IMR-90 (cell line): ENCODE results near the gene ADRA2B. TPM values are rescaled to one million over a fixed set of nuclear protein-coding genes. Genes with fewer than 3 reads are reported as not detected.

ENCODE experiments used
- ATAC-seq: fragments of 200-7000 bp; cut with Tn5 transposase; 2 replicates; pipeline ENCODE4 v1.9.1; 2020; ENCODE audit warnings: low read depth, mild to moderate bottlenecking, moderate library complexity
- BruUV-seq: library from RNA; stranded (reverse); fragments of 400-500 nt; replicated peaks from 2 replicates; lab custom pipeline; 2021; lab: Mats Ljungman, UMichigan
- CTCF ChIA-PET: fragments of 300-600 bp; formaldehyde crosslinking; extraction: SDS; loops from one replicate; lab custom pipeline; 2021; ENCODE audit warnings: antibody characterized with exemption; lab: Yijun Ruan, JAX
- POLR2A ChIA-PET: fragments of 300-600 bp; sonication (Branson Sonifier 250); formaldehyde crosslinking; loops from one replicate; lab custom pipeline; 2022; ENCODE audit warnings: antibody characterized with exemption; ENCODE audit not compliant: unreplicated experiment; lab: Charles Lee
- DNase-seq: peaks from one replicate; pipeline ENCODE4 v3.0.0; 2013
- H2AFZ ChIP-seq: replicated peaks from 2 replicates; pipeline ENCODE3; 2013; ENCODE audit warnings: low read length, mild to moderate bottlenecking; ENCODE audit not compliant: poor library complexity
- H2AK5ac ChIP-seq: 2 replicates; pipeline ENCODE4 v1.6.1; 2013; ENCODE audit warnings: low read depth, low read length, inconsistent platforms
- H2AK9ac ChIP-seq: replicated peaks from 2 replicates; pipeline ENCODE3; 2013; ENCODE audit warnings: mild to moderate bottlenecking, low read depth, low read length, moderate library complexity; ENCODE audit not compliant: poor library complexity
- H2BK120ac ChIP-seq: 2 replicates; pipeline ENCODE4 v1.6.1; 2013; ENCODE audit warnings: low read depth, low read length, inconsistent platforms
- H2BK15ac ChIP-seq: 3 replicates; pipeline ENCODE4 v1.6.1; 2013; ENCODE audit warnings: low read depth, low read length, inconsistent platforms
- H2BK20ac ChIP-seq: 2 replicates; pipeline ENCODE4 v1.6.1; 2013; ENCODE audit warnings: low read depth, mild to moderate bottlenecking, inconsistent platforms, low read length, moderate library complexity
- H2BK5ac ChIP-seq: 2 replicates; pipeline ENCODE4 v1.6.1; 2013; ENCODE audit warnings: mild to moderate bottlenecking, low read depth, low read length, inconsistent platforms; ENCODE audit not compliant: poor library complexity, severe bottlenecking
- H3K14ac ChIP-seq: replicated peaks from 2 replicates; pipeline ENCODE4 v1.6.1; 2013; ENCODE audit warnings: low read depth, low read length, inconsistent platforms
- H3K18ac ChIP-seq: 2 replicates; pipeline ENCODE4 v1.6.1; 2013; ENCODE audit warnings: low read depth, low read length, control low read depth
- H3K23ac ChIP-seq: 2 replicates; pipeline ENCODE4 v1.6.1; 2013; ENCODE audit warnings: low read depth, low read length, inconsistent platforms
- H3K27ac ChIP-seq: 2 replicates; pipeline ENCODE4 v1.5.1; 2013; ENCODE audit warnings: mild to moderate bottlenecking, control low read depth, low read length; ENCODE audit not compliant: insufficient read depth
- H3K27me3 ChIP-seq: 2 replicates; pipeline ENCODE4 v1.6.1; 2013; ENCODE audit warnings: low read length; ENCODE audit not compliant: control insufficient read depth, insufficient read depth
- H3K36me3 ChIP-seq: 2 replicates; pipeline ENCODE4 v1.6.1; 2013; ENCODE audit warnings: low read length, mixed read lengths; ENCODE audit not compliant: control insufficient read depth, insufficient read depth
- H3K4ac ChIP-seq: 2 replicates; pipeline ENCODE4 v1.6.1; 2013; ENCODE audit warnings: low read depth, low read length, inconsistent platforms
- H3K4me1 ChIP-seq: 2 replicates; pipeline ENCODE4 v1.6.1; 2013; ENCODE audit warnings: low read length, mixed read lengths; ENCODE audit not compliant: control insufficient read depth, insufficient read depth
- H3K4me2 ChIP-seq: 2 replicates; pipeline ENCODE4 v1.6.1; 2013; ENCODE audit warnings: low read depth, mild to moderate bottlenecking, control low read depth, low read length, moderate library complexity
- H3K4me3 ChIP-seq: 2 replicates; pipeline ENCODE4 v1.5.1; 2013; ENCODE audit warnings: low read depth, mild to moderate bottlenecking, control low read depth, low read length, moderate library complexity; ENCODE audit not compliant: insufficient read depth
- H3K56ac ChIP-seq: 2 replicates; pipeline ENCODE4 v1.6.1; 2013; ENCODE audit warnings: low read length, inconsistent platforms; ENCODE audit not compliant: insufficient read depth; ENCODE audit errors: extremely low read depth
- H3K79me1 ChIP-seq, 2 experiments: 2 replicates each; pipeline ENCODE4 v1.6.1; 2013; ENCODE audit warnings: low read length in 2 of 2, inconsistent platforms in 1 of 2, low read depth in 1 of 2
- H3K9ac ChIP-seq: 2 replicates; pipeline ENCODE4 v1.6.1; 2013; ENCODE audit warnings: low read depth, low read length, control low read depth
- H3K9me1 ChIP-seq: 2 replicates; pipeline ENCODE4 v1.6.1; 2013; ENCODE audit warnings: low read length, inconsistent platforms; ENCODE audit not compliant: insufficient read depth
- H3K9me3 ChIP-seq: 2 replicates; pipeline ENCODE4 v1.6.1; 2013; ENCODE audit warnings: low read length; ENCODE audit not compliant: control insufficient read depth, insufficient read depth
- H4K20me1 ChIP-seq: 2 replicates; pipeline ENCODE4 v1.6.1; 2013; ENCODE audit warnings: low read length, inconsistent platforms; ENCODE audit not compliant: insufficient read depth
- H4K5ac ChIP-seq: 2 replicates; pipeline ENCODE4 v1.6.1; 2013; ENCODE audit warnings: mild to moderate bottlenecking, low read depth, low read length, control low read depth
- H4K8ac ChIP-seq, 2 experiments: 2 replicates each; pipeline ENCODE4 v1.6.1; 2013; ENCODE audit warnings: low read depth in 2 of 2, low read length in 2 of 2, control low read depth in 1 of 2, inconsistent platforms in 1 of 2
- H4K91ac ChIP-seq: 2 replicates; pipeline ENCODE4 v1.6.1; 2013; ENCODE audit warnings: low read depth, low read length, inconsistent platforms; ENCODE audit not compliant: insufficient read depth
- BHLHE40 ChIP-seq: fragments of 150-350 bp; IDR thresholded peaks from 2 replicates; pipeline ENCODE4 v1.6.1; 2016; ENCODE audit warnings: mild to moderate bottlenecking, low read depth, low read length
- CEBPB ChIP-seq: IDR thresholded peaks from 2 replicates; pipeline ENCODE4 v1.6.1; 2012; ENCODE audit warnings: low read depth, low read length, improper control_type of control experiment
- CHD1 ChIP-seq: IDR thresholded peaks from 2 replicates; pipeline ENCODE4 v1.6.1; 2012; ENCODE audit warnings: low read depth, low read length, improper control_type of control experiment
- FOS ChIP-seq: fragments of 150-350 bp; IDR thresholded peaks from 2 replicates; pipeline ENCODE4 v1.6.1; 2016; ENCODE audit warnings: low read depth, low read length
- MAFK ChIP-seq: IDR thresholded peaks from 2 replicates; pipeline ENCODE4 v1.6.1; 2012; ENCODE audit warnings: low read depth, low read length, improper control_type of control experiment
- MAZ ChIP-seq: IDR thresholded peaks from 2 replicates; pipeline ENCODE4 v1.6.1; 2012; ENCODE audit warnings: low read depth, mild to moderate bottlenecking, low read length, improper control_type of control experiment, moderate library complexity, borderline replicate concordance
- NFE2L2 ChIP-seq: fragments of 150-350 bp; IDR thresholded peaks from 2 replicates; pipeline ENCODE4 v1.6.1; 2016; ENCODE audit warnings: low read depth, mild to moderate bottlenecking, low read length
- POLR2A ChIP-seq: IDR thresholded peaks from 2 replicates; pipeline ENCODE4 v1.6.1; 2012; ENCODE audit warnings: mild to moderate bottlenecking, low read depth, low read length
- RAD21 ChIP-seq: IDR thresholded peaks from 2 replicates; pipeline ENCODE4 v1.6.1; 2012; ENCODE audit warnings: low read length, improper control_type of control experiment
- RCOR1 ChIP-seq: IDR thresholded peaks from 2 replicates; pipeline ENCODE4 v1.6.1; 2012; ENCODE audit warnings: mild to moderate bottlenecking, low read length, improper control_type of control experiment; ENCODE audit not compliant: insufficient replicate concordance
- RFX5 ChIP-seq: IDR thresholded peaks from 2 replicates; pipeline ENCODE4 v1.8.0; 2012; ENCODE audit warnings: low read depth, mild to moderate bottlenecking, low read length, moderate library complexity
- SMC3 ChIP-seq: fragments of 150-350 bp; IDR thresholded peaks from 2 replicates; pipeline ENCODE4 v1.6.1; 2016; ENCODE audit warnings: low read depth, mild to moderate bottlenecking, antibody characterized with exemption, low read length, moderate library complexity
- WGBS, 2 experiments: methylation state at CpG; one replicate each; pipeline versions ENCODE4 v1.1.5 to v1.1.7; 2013; ENCODE audit warnings: missing lambda C conversion rate in 2 of 2; ENCODE audit not compliant: insufficient read length in 1 of 2; ENCODE audit errors: extremely low coverage in 2 of 2; 5-methylcytosine and 5-hydroxymethylcytosine counted together
- dilution Hi-C: fragments of 300-500 bp; cut with HindIII; formaldehyde crosslinking; loops from one replicate; pipeline ENCODE4 v1.14.3; 2018; ENCODE audit warnings: low sequenced_read_pairs; ENCODE audit not compliant: unreplicated experiment
- in situ Hi-C: fragments of 300-500 bp; cut with MboI; formaldehyde crosslinking; loops from 3 replicates; pipeline ENCODE4 v1.14.3; 2019; ENCODE audit warnings: low sequenced_read_pairs, inconsistent platforms, mixed read lengths
- intact Hi-C: fragments of 100-400 bp; cut with micrococcal nuclease; formaldehyde crosslinking; loops from 2 replicates; pipeline ENCODE4 v1.10.0; 2022
- polyA plus RNA-seq, 3 experiments: library from polyadenylated mRNA; depleted of rRNA; stranded (reverse); fragments of >200 nt; gene quantifications; 2 replicates each; pipeline ENCODE4 v1.2.3, GENCODE V29; 2012; ENCODE audit warnings: low replicate concordance in 1 of 3
- total RNA-seq: library from RNA; depleted of rRNA; stranded (reverse); fragments of >200 nt; gene quantifications from 2 replicates; pipeline ENCODE4 v1.2.3, GENCODE V29; 2012
- TF ChIP-seq, protein P1 (sequence below): fragments of 150-350 bp; IDR thresholded peaks from 2 replicates; pipeline ENCODE4 v1.6.1; 2016; ENCODE audit warnings: low read depth, mild to moderate bottlenecking, low read length, moderate library complexity, borderline replicate concordance
- TF ChIP-seq, protein P2 (sequence below): conservative IDR thresholded peaks from 2 replicates; pipeline ENCODE4 v1.5.1; 2012; ENCODE audit warnings: mild to moderate bottlenecking, low read depth, low read length, improper control_type of control experiment
- TF ChIP-seq, protein P3 (sequence below): fragments of 150-350 bp; IDR thresholded peaks from 2 replicates; pipeline ENCODE4 v1.6.1; 2017; ENCODE audit warnings: mild to moderate bottlenecking, antibody characterized with exemption, low read length, low read depth

The ADRA2B gene
- total and polyA plus RNA-seq, 2 of the 4 experiments (the other 2 are of a cell fraction): not detected

DNA sequence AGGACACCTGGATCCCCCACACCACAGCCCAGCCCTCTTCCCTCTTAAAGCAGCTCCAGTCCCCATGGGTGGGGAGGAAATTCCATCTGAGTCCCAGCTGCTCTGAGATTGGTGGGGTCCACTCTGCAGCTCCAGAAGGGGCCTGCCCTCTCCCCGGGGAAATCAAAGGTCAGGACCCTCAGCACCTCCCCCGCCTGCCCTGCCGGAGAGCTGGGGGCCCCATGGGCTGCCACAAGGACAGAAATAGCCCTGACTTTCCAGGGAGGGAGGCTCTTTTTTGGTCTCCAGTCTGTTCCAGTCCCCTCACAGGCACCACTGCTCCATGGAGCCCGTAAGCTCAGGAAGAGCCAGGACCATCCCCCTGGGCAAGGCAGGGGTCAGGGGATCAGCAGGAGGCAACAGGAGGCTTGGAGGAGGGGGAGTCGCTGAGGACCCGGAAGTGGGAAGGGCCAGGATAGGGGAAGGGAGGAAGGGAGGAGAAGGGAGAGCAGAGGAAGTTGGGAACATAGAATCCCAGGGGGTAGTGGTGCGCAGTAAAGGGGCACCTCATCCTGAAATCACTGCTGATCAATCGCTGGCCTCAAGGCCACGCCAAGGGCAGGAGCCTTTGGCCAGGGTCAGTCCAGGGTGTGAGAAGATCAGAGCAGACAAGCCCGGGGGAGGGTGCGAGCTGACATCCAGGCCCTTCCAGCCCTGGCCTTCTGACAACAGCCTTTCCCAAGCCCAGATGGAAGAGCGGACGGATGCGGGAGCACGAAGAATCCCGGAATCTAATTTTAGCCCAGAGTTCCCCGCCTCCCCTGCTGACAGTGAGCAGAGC is 7.6 kb downstream of the ADRA2B start:
- no peak overlapping the region for H3K9ac ChIP-seq
- no peak overlapping the region for H3K4me3 ChIP-seq
- H3K14ac ChIP-seq: no peak overlapping the region
- peak overlapping the region; percentile 50 for H2AK9ac ChIP-seq
- ATAC-seq: no peak
- peak overlapping the region; percentile 88 for H2AFZ ChIP-seq
- intact Hi-C loops: no loop called here
- H2BK20ac ChIP-seq: no peak overlapping the region
- no peak overlapping the region for H4K91ac ChIP-seq
- in situ Hi-C loops: loop anchor here (25.0 kb wide), 1 partner anchor 96 kb away; no protein-coding TSS in a partner anchor
- BruUV-seq: no TSS peak
- no peaks in the 10 kb centered on the region for H3K79me1 ChIP-seq
- 10% methylated on average over 7 of the region's 17 CpGs; no CpG with 5 or more reads in 1 of the 2 experiments for WGBS, 2 experiments
- no peak overlapping the region for H3K18ac ChIP-seq
- H3K23ac ChIP-seq: no peak overlapping the region
- H2BK5ac ChIP-seq: no peak overlapping the region
- dilution Hi-C loops: no loop called here
- POLR2A ChIA-PET: no interaction called here
- H2BK120ac ChIP-seq: no peak overlapping the region
- H3K27ac ChIP-seq: no peak overlapping the region
- no peak overlapping the region for H3K4ac ChIP-seq
- no peak overlapping the region for H4K5ac ChIP-seq
- H2BK15ac ChIP-seq: no peak overlapping the region
- no peaks in the 10 kb centered on the region for H3K9me1 ChIP-seq
- no peaks in the 10 kb centered on the region for H4K20me1 ChIP-seq
- H4K8ac ChIP-seq: peak overlapping the region; percentile 20 to 53; a peak in 1 of 4 replicates
- no peaks in the 10 kb centered on the region; the same call in 1 of the 2 replicates for H3K4me1 ChIP-seq
- H3K27me3 ChIP-seq: peaks cover 63% of the 10 kb centered on the region
- CTCF ChIA-PET: interaction anchor here (0.9 kb wide), 1 partner anchor 9 kb away, joined by 4 read pairs; no protein-coding TSS in a partner anchor
- H3K56ac ChIP-seq: no peak overlapping the region
- H3K36me3 ChIP-seq: no peaks in the 10 kb centered on the region
- H3K9me3 ChIP-seq: peaks cover 15% of the 10 kb centered on the region
- DNase-seq: no peak
- no peak overlapping the region for H3K4me2 ChIP-seq
- no peak overlapping the region for H2AK5ac ChIP-seq
- TF ChIP-seq MAZ (no peak), CEBPB (no peak), RFX5 (no peak), FOS (no peak), SMC3 (no peak), MAFK (no peak), RAD21 (no peak), CHD1 (no peak), NFE2L2 (no peak), POLR2A (no peak), BHLHE40 (no peak), RCOR1 (no peak)
- TF ChIP-seq, protein P1, sequence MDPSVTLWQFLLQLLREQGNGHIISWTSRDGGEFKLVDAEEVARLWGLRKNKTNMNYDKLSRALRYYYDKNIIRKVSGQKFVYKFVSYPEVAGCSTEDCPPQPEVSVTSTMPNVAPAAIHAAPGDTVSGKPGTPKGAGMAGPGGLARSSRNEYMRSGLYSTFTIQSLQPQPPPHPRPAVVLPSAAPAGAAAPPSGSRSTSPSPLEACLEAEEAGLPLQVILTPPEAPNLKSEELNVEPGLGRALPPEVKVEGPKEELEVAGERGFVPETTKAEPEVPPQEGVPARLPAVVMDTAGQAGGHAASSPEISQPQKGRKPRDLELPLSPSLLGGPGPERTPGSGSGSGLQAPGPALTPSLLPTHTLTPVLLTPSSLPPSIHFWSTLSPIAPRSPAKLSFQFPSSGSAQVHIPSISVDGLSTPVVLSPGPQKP: no peak
- TF ChIP-seq, protein P2, sequence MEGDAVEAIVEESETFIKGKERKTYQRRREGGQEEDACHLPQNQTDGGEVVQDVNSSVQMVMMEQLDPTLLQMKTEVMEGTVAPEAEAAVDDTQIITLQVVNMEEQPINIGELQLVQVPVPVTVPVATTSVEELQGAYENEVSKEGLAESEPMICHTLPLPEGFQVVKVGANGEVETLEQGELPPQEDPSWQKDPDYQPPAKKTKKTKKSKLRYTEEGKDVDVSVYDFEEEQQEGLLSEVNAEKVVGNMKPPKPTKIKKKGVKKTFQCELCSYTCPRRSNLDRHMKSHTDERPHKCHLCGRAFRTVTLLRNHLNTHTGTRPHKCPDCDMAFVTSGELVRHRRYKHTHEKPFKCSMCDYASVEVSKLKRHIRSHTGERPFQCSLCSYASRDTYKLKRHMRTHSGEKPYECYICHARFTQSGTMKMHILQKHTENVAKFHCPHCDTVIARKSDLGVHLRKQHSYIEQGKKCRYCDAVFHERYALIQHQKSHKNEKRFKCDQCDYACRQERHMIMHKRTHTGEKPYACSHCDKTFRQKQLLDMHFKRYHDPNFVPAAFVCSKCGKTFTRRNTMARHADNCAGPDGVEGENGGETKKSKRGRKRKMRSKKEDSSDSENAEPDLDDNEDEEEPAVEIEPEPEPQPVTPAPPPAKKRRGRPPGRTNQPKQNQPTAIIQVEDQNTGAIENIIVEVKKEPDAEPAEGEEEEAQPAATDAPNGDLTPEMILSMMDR: no peak
- TF ChIP-seq, protein P3, sequence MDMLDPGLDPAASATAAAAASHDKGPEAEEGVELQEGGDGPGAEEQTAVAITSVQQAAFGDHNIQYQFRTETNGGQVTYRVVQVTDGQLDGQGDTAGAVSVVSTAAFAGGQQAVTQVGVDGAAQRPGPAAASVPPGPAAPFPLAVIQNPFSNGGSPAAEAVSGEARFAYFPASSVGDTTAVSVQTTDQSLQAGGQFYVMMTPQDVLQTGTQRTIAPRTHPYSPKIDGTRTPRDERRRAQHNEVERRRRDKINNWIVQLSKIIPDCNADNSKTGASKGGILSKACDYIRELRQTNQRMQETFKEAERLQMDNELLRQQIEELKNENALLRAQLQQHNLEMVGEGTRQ: no peak
